ENCODE measurements around the gene CALML3.

CALML3 gene

DNA sequence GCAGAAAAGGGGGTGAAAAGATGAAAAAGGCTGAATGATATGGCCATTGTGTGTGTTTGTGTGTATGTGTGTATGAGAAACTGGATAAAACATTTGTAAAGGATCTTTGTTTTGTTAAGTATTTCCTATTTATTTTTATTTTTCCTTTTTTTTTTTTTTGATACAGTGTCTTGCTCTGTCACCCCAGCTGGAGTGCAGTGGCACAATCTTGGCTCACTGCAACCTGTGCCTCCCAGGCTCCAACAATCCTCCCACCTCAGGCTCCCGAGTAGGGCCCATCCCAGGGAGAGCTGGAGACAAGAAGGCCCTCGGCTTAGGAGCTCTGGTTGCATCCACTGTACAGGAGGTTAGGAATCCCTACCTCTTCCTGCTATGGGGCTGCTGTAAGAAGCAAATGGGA is 18.5 kb upstream of the CALML3 start:
- in situ Hi-C loops (cut with MboI; ENCODE audit: low sequenced_read_pairs), result no loop called here

DNA sequence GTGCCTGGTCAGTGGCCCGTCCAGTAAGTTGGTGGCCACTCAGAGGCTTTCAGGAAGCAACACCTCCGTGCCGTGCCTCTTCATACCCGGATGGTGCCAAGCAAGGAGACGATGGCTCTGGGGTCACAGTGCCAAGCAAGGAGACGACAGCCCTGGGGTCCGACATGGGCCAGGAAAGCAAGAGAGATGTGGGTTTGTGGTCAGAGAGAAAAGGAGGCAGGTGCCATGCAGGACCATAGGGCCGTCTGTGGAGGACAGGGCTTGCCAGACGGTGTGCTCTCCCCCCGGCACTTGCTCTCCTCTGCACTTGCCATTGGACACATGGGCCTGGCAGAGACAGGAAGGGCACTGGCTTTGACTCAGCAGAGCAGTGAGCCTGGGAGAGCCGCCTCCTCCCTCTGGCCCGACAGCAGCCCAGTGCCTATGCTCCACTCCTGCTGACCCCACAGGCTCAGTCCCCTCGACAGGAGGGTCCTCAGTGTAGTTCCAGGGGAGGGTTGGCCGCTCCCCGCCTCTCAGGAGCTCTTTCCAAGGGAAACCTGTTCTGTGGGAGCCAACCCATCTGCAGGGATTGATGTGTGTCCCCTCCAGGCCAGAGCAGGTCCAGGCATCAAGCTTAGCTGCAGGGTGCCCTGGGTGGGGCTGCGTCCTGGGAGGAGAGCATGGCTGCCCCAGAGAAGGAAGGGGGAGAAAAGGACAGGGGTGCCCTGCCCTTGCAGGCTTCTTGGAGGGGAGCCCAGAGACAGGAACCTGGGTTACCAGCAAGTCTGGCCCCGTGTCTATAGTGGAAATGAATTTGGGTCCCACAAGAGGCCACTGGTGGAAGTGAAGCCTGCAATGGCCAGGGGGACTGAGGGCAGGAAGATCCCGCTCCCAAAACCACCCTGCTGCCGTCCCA is 17.8 kb upstream of the CALML3 start:
- in situ Hi-C loops (cut with MboI; ENCODE audit: low sequenced_read_pairs), result no loop called here

- in situ Hi-C loops (cut with MboI; ENCODE audit: low sequenced_read_pairs), result no loop called here
These were observed 17.1 kb upstream of the CALML3 start for GRCh38 chr10:5507649-5508131.

- in situ Hi-C loops (cut with MboI; ENCODE audit: low sequenced_read_pairs), result no loop called here
These were observed 16.6 kb upstream of the CALML3 start for GRCh38 chr10:5508161-5508604.

DNA sequence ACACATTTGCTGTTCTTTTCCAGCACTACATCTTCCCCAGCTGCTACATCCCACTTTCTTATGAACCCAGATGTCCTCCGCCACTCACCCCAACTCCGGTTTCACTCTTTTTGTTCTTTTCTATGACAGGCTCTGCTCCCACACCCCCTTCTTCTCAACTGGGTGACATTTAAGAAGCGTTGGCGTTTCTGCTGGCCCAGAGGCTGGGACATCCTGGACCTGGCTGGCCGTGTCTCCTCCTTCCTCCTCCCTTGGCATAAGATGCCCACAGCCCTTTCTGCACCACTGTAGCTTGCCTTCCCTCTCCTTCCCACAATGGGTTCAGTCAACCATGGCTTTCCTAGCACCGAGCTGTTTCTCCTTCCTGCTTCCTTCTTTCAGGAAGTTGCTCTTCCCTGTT is 16.0 kb upstream of the CALML3 start:
- in situ Hi-C loops (cut with MboI; ENCODE audit: low sequenced_read_pairs), result no loop called here

DNA sequence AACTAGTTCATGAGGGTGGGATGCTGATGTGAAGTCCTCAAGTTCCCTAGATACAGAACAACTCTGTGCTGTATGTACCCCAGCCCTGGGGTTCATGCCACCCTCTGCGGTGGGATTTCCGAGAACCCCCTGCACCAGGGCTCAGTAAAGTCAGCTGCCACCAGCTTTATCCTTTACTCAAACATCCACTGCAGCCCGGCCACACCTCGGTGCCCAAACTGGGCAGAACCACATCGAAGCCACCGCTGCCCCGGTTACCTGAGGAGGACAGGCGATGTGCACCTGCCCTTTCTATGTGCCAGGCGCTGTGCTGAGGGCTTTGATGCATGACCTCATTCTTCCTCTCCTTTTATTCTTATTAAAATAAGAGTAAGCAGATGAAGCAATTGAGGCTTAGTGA is 15.5 kb upstream of the CALML3 start:
- in situ Hi-C loops (cut with MboI; ENCODE audit: low sequenced_read_pairs), result no loop called here

GRCh38 chr10:5509691-5510090 is 15.1 kb upstream of the CALML3 start:
- in situ Hi-C loops (cut with MboI; ENCODE audit: low sequenced_read_pairs), result no loop called here

DNA sequence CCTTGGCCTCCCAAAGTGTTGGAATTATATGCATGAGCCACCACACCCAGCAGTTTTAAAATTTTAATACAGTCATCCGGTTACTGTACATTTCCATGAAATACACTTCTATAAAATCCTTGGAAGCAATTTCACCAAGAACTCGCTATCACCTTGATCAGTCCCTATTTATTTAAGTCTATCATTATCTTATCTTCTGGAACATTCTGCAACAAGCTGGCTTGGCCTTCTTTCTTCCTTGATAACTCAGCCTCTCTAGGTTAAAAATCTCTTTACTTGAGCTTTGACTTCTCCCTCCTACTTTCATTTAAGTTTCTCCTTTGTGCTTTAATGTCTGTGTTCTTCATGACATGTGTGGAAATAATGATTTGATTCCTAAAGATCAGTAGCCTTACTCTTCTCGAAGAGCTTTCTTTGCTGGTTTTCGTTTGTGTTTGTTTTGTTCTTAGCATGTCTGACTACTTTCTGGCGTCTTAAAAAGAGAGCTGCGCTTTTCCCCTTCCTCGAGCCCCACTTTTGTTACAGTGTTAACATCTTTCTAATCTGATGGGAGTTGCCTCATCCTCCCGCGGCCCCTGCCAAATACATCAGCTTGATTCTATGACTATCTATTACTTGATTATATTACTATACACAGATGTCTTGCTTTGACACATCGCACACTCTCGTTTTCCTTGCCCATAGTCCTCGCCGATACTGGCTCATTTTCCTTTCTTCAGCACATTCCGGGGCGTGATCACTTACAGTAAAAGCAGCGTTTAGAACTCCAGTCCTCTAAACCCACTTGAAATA is 14.3 kb upstream of the CALML3 start:
- in situ Hi-C loops (cut with MboI; ENCODE audit: low sequenced_read_pairs), result no loop called here

- in situ Hi-C loops (cut with MboI; ENCODE audit: low sequenced_read_pairs), result no loop called here
These were observed 13.4 kb upstream of the CALML3 start for GRCh38 chr10:5511231-5511884.

DNA sequence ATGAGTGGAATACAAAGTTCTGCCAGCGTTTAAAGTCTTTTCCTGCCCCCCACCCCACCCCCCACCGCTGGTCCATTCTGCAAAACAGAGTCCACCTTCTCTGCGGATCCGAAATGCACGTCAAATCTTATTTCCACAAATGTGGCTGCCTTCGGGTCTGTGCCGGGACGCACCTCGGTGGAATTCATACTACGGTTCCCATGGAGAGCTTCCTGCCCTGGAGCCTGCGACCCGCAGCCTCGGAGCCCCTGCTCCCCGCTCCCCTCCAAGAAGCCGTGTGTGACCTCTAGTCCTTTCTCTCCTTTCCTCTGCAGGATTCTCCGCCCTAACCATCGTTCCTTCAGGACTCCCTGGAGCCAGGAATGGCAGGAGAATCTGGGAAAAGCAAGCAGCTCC is 12.9 kb upstream of the CALML3 start:
- in situ Hi-C loops (cut with MboI; ENCODE audit: low sequenced_read_pairs), result no loop called here

DNA sequence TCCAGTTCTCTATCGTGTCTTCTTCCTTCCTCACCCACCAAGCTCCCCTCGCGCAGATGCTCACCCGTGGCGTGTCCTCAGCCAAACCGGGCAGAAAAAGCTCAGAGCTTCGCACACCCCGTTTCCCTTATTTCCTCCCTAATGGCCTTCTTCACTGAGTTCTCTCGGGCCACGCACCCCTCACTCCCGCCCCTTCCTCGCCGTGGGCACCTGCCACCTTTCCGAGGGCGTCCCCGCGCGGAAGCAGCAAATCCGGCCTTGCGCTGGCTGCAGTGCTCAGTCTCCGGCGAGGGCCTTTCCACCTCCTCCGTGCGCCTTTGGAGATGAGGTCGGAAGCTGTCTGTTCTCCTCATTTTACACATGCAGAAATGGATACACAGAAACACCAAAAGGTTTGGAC is 12.4 kb upstream of the CALML3 start:
- in situ Hi-C loops (cut with MboI; ENCODE audit: low sequenced_read_pairs), result no loop called here

GRCh38 chr10:5512881-5513612 is 11.7 kb upstream of the CALML3 start:
- in situ Hi-C loops (cut with MboI; ENCODE audit: low sequenced_read_pairs), result no loop called here

DNA sequence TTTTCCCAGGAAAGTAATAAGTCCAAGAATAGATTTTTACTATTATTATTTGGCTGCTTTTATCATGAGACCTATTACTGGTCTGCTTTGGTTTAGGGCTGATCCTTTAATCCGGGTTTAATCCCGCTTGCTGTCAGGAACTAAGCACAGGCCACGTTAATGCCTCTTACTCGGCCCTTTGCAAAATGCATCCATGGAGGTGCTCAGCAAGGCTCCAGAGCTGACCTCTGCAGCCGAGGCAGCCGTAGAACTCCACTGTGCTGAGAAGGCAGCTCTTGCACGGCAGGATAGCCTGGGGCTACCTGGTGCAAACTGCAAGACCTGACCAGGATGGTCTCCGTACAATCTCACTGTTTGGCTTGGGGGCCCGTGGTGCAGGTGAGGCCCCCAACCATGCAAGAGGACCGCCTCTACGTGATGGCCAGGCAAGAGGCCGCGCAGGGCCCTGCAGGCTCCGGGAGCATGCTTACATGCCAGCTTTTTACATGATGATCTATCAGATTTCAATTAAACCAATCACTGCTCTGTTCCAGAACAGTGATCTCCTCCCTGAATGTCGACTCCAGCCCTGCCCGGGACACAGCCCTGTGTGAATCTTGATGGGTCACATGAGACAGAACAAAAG is 10.4 kb upstream of the CALML3 start:
- in situ Hi-C loops (cut with MboI; ENCODE audit: low sequenced_read_pairs), result no loop called here

DNA sequence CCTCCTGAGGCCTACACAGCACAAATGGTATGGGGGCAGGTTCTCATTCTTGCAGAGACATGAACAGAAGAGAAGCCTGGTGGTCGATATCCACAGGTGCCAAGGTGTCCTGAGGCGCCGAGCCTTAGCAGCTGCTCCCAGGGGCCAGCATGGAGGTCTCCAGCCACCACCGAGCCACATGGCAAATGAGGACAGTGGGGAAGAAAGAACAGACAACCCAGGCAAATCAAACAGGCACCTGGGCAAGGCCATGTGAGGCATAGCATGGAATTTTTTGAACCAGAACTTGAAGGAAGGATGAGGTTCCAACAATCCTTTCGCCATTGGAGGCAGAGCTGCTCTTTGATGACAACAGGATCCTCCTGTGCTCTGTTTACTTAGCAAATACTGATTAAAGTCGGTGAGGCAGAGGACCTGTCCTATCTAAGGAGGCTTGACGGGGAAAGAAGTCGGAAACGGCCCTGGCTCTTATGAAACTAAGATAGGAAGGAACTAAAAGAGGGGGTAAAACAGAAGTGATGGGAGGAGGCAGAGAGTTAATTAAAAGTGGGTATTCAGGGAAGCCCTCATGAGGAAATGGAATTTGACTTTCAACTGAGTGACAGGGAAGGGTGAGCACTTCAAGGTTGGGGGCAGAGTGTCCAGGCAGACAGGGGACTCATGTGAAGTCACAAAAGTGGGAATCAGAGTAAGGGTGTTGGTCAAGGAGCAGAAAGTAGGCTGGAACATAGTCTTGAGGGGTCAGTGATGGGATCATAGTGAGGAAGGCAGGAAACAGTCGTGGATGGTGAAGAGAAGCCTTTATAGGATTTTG is 8.6 kb upstream of the CALML3 start:
- in situ Hi-C loops (cut with MboI; ENCODE audit: low sequenced_read_pairs), result no loop called here

DNA sequence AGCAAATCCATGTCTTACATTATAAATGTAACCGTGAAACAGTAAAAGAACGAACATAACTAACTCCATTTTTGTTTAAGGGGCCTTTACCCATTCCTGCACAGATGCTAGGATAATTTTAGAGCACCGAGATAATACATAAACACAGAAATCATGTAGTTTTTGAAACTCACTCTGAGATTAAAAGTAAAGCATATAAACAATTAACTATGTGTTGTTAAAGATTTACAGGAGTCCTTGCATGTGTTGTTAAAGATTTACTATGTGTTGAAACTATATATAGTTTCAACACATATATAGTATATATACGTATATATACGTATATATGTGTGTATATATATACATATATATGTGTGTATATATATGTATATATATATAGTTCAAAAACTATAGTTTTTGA is 7.2 kb upstream of the CALML3 start:
- in situ Hi-C loops (cut with MboI; ENCODE audit: low sequenced_read_pairs), result no loop called here

DNA sequence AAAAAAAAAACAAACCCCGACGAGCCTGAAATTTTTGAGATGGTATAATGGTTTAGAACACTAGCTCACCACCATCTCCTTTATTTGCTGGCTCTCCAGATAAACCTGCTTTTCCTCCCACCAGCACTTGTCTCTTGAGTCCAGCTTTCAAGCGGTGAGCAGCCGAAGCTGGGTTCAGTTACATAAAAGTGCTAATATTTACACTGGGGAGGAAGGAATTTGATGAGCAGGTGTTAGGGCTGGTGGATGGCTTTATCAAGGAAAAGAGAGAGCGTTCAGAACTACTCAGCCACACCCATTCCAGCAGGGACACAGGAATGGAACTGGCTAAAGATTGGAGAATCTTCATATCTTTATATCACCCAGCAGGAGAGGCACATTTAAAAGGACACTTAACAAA is 6.6 kb upstream of the CALML3 start:
- in situ Hi-C loops (cut with MboI; ENCODE audit: low sequenced_read_pairs), result no loop called here

- in situ Hi-C loops (cut with MboI; ENCODE audit: low sequenced_read_pairs), result no loop called here
These were observed 5.7 kb upstream of the CALML3 start for GRCh38 chr10:5519054-5519453.

GRCh38 chr10:5522913-5523560 is 1.7 kb upstream of the CALML3 start:
- in situ Hi-C loops (cut with MboI; ENCODE audit: low sequenced_read_pairs), result no loop called here

Data from hTERT RPE-1 (cell line).